IgD-negative memory B cell (primary cell): Measurements from ENCODE around the gene GAS6. TPM values are rescaled to one million over a fixed set of nuclear protein-coding genes. Genes with fewer than 3 reads are reported as not detected.
A peak's percentile ranks its signal among the peaks of the same experiment; 100 is the strongest.

Experiments used
- H3K27ac Mint-ChIP-seq, 3 donors: one replicate each; pipeline ENCODE4 v1.8.0; 2020 to 2022; ENCODE audit warnings: mild to moderate bottlenecking in 3 of 3, mixed read lengths in 3 of 3, moderate library complexity in 1 of 3
- H3K27me3 Mint-ChIP-seq: one replicate; pipeline ENCODE4 v1.8.0; 2021; ENCODE audit warnings: mixed read lengths
- H3K36me3 Mint-ChIP-seq: one replicate; pipeline ENCODE4 v1.8.0; 2020; ENCODE audit warnings: mild to moderate bottlenecking, mixed read lengths
- H3K4me1 Mint-ChIP-seq, 3 donors: one replicate each; pipeline ENCODE4 v1.8.0; 2020 to 2022; ENCODE audit warnings: mixed read lengths in 3 of 3, mild to moderate bottlenecking in 1 of 3
- H3K4me3 Mint-ChIP-seq, 4 donors: one replicate each; pipeline ENCODE4 v1.8.0; 2020 to 2022; ENCODE audit warnings: mild to moderate bottlenecking in 4 of 4, mixed read lengths in 4 of 4, moderate library complexity in 3 of 4
- H3K9me3 Mint-ChIP-seq, 3 donors: one replicate each; pipeline ENCODE4 v1.8.0; 2020 to 2021; ENCODE audit warnings: mixed read lengths in 3 of 3, mild to moderate bottlenecking in 1 of 3
- polyA plus RNA-seq: library from polyadenylated mRNA; unstranded; fragments of 300-500 nt; fragmentation: Illumina TruSeq; gene quantifications from one replicate; pipeline ENCODE4 v1.2.3, GENCODE V29; 2021

The GAS6 gene
- polyA plus RNA-seq, 1 donor from 2014 or later, result 0.60 TPM

DNA sequence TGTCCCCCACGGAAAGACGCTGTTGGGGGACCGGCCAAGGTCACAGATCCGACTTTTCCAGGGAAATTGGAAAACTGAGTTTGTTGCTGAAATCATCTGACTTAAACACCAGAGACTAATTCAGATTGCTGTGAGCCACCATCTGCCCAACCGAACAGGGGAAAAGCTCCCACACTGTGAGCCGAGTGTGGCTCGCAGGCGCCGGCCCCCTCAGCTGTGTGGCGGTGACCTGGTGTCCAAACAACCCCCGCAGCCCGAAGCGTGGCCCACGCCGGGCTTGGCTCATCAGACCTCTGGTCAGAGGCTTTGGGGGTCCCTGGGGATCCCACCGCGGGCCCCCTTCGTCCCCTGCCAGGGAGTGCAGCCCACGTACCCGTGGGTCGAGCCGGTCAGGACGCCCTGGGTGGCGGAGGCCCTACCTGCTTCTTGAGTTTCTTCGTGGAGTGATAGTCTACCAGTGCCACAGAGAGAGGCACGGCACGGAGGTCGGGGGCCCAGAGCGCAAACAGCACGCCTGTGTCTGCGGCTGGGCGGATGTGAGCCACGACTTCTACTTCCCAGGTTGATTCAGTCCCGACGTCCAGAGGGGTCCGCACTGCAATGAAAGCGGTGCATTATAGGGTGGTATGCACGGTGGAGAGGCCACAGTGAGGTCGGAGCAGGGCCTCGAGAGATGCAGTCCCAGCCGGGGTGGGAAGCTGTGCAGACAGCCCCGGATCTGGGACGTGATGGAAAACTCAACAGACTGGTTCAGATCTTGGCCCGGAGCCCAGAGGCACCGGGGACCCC lies 40.7 kb downstream of the GAS6 start:
- no peaks in the 10 kb centered on the region for H3K27me3 Mint-ChIP-seq
- no peak overlapping the region for H3K27ac Mint-ChIP-seq
- no peaks in the 10 kb centered on the region for H3K9me3 Mint-ChIP-seq
- no peak overlapping the region for H3K4me3 Mint-ChIP-seq
- H3K4me1 Mint-ChIP-seq, result peaks cover 0 to 2% (median 2%) of the 10 kb centered on the region in 3 donors
- H3K36me3 Mint-ChIP-seq, result peaks cover 2% of the 10 kb centered on the region

DNA sequence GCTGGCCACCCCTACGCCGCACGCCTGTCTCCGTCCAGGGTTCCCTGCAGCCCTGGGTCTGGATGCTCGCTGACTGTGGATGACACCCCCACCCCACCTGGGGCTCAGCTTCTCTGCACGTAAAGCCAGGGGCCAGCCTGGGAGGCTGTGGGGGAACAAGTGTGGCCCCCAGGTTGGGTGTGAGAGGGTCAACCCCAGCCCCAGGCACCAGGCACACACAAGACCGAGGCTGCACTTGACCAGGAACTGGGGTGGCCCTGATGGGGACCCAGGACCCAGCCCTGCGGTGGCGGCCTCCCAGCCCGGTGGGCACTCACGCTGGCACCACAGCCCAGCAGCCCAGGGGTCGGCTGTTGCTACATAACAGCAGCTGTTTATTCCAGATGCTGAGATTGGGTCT lies 41.6 kb downstream of the GAS6 start:
- Mint-ChIP-seq H3K27me3 (no peaks in the 10 kb centered on the region), H3K27ac (no peak overlapping the region), H3K36me3 (peaks cover 2% of the 10 kb centered on the region), H3K4me3 (no peak overlapping the region), H3K9me3 (peaks cover 0 to 1% (median 0%) of the 10 kb centered on the region in 3 donors), H3K4me1 (peaks cover 0 to 6% (median 4%) of the 10 kb centered on the region in 3 donors)

DNA sequence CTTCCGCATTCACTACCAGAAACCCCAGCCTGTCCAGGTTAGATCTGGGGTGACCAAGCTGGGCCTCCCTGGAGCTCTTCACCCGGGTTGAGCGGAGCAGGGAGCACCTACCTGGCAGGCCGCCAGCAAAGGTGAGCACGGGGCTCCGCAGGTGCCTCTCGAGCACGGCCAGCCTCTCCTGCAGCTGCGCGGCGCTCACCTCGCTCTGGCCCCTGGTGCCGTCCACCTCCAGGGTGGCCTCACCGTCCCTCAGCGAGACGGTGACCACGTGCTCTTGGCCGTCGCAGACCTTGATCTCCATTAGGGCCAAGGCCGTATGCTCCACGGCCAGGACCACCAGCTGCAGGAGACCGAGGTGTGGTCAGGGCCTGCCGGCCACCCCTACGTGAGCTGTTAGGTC lies 42.0 kb downstream of the GAS6 start:
- Mint-ChIP-seq H3K4me3 (no peak overlapping the region), H3K27ac (peak overlapping the region in 1 of 3 donors; percentile 42), H3K36me3 (peaks cover 2% of the 10 kb centered on the region), H3K4me1 (peaks cover 2 to 8% (median 6%) of the 10 kb centered on the region in 3 donors), H3K27me3 (peaks cover under 1% of the 10 kb centered on the region), H3K9me3 (peaks cover 0 to 1% (median 0%) of the 10 kb centered on the region in 3 donors)

DNA sequence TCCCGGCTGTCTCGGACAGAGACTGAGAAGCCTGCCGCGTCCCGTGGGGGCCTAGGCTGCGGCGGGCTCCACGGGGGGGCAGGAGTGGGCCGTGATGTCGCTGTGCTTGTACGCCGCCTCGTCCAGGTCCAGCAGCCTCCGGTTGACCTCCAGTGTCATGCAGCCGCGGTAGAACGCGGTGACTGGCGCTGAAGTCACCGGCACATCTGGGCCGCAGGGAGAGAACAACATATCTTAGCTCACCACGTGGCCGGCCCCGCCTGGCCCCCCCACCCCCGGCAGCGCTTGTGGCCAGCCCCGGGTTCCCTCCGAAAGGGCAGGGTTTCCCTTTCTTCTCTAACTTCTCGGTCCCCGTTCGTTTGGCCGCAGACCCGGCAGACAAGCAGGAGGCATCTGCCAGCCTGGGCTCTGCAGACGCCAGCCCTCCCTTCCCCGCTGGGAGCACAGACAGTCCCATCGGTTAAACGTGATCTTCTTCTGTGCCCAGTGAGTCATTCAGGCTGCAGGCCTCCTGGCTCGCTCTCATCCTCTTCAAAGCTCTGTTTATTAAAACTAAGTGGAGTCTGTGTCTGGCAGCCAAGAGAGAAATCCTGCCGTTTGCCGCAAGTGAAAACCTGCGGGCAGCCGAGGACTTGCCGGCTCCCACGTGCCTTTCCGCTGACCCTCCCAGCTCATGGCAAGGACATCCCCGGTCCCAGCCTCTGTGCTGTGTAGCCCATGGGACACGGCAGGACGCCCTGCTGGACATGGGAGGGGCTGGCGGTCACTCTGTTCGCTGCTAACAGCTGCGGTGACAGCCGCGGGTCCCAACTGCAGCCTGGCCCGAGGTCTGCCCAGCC lies 42.8 kb downstream of the GAS6 start:
- peaks cover 2% of the 10 kb centered on the region for H3K36me3 Mint-ChIP-seq
- H3K9me3 Mint-ChIP-seq, result peaks cover 0 to 1% (median 0%) of the 10 kb centered on the region in 3 donors
- peak overlapping the region in 2 of 3 donors; percentile 42 to 59 for H3K27ac Mint-ChIP-seq
- H3K4me1 Mint-ChIP-seq, result peaks cover 6 to 14% (median 13%) of the 10 kb centered on the region in 3 donors
- no peak overlapping the region for H3K4me3 Mint-ChIP-seq
- H3K27me3 Mint-ChIP-seq, result peaks cover 3% of the 10 kb centered on the region

DNA sequence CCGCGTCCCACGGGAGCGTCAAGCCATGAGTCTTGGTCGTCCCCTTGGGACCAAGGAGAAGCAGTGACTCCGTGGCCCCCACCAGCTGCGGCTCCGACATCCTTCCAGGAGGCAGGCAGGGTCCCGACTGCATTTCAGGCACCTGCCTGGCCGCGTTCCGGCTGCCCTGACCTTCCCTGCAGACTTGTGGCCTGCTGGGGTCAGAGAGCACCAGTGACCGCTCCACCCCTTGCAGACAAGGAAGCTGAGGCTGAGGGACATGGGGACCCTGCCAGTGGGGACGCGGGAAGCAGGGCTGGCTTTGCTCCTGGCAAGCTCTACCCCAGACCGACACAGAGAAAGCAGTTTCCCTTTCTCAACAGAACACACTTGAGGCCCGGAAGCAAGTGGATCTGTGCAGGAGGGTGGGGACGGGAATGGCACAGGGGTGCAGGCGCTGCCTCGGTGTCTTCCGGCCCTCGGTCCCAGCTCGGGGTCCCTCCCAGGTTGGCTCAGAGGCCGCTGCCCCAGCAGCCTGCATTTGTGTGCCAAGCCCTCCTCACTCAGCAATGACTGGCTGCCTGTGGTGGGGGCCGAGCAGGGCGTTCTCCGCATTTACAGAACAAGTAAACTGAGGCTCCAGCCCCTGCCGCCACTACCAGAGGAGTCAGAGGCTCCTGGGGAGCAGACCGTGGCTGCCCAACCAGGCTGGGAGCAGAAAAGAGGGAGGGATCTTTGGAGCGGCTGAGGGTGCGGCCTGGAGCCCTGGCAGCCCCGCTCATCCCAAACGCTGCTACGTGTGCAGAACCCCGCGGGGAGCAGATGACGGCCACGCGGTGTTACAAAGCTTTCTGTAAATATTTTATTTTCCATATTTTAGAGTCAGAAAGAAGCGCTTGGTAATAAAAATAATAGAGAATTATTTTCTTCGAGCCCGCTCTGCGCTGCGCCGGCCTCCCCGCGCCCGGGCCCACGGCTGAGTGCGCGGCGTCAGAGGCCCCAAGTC lies 43.9 kb downstream of the GAS6 start:
- Mint-ChIP-seq H3K4me1 (peaks cover 14 to 21% (median 20%) of the 10 kb centered on the region in 3 donors), H3K4me3 (no peak overlapping the region), H3K27ac (no peak overlapping the region), H3K36me3 (peaks cover 2% of the 10 kb centered on the region), H3K9me3 (peaks cover 0 to 1% (median 0%) of the 10 kb centered on the region in 3 donors), H3K27me3 (peaks cover 5% of the 10 kb centered on the region)

DNA sequence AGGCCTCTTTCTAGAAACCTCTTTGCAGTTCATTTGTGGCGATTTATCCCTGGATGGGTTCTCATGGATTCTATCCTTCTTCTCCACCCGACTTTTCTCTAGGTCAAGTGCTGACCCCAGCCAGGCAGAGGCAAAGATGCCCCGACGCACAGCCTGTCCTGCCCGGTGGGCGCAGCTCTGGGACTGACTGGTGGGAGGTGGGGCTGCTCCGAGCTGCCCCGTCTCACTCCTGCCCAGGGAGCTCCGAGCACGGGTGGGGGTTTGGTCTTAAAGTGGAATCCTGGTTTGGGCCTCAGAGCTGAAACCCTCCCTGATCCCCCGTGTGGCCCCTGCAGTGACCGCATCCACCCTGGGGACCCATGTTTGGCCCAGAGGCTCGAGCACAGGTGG lies 44.5 kb downstream of the GAS6 start:
- Mint-ChIP-seq H3K9me3 (peaks cover 0 to 1% (median 0%) of the 10 kb centered on the region in 3 donors), H3K27me3 (peaks cover 5% of the 10 kb centered on the region), H3K27ac (no peak overlapping the region), H3K4me1 (peaks cover 14 to 21% (median 20%) of the 10 kb centered on the region in 3 donors), H3K4me3 (no peak overlapping the region), H3K36me3 (peaks cover 2% of the 10 kb centered on the region)

DNA sequence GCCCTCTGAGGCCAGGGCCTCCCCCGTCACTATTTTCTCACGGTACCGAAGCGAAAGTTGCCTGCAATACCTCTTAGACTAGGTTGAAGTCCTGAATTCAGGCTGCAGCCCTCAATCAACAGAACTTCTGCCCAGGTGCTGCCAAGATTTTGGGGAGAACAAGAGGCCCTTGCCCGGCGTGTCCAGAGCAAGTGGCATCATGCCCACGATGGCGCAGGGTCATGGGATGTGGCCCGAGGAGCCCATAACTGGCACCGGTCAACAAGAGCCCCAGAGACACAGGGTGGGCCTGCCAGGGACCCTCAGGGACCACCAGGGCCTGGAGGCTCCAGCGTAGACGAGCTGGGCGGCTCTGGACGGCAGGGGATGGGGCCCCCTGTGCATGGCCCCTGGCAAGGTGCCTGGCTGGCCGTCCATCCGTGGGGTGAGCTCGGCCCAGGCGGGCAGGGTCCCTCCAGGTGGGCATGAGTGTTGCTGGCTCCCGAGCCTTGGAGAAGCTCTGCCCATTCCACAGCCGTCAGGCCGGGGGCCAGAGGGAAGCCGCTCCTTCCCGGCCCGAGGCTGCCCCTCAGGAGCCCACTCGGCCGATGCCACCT lies 45.1 kb downstream of the GAS6 start:
- Mint-ChIP-seq H3K36me3 (peaks cover 2% of the 10 kb centered on the region), H3K4me1 (peaks cover 14 to 21% (median 20%) of the 10 kb centered on the region in 3 donors), H3K27ac (peak overlapping the region in 2 of 3 donors; percentile 42 to 69), H3K9me3 (peaks cover 0 to 1% (median 0%) of the 10 kb centered on the region in 3 donors), H3K27me3 (peaks cover 5% of the 10 kb centered on the region), H3K4me3 (peak overlapping the region in 1 of 4 donors; percentile 14)

DNA sequence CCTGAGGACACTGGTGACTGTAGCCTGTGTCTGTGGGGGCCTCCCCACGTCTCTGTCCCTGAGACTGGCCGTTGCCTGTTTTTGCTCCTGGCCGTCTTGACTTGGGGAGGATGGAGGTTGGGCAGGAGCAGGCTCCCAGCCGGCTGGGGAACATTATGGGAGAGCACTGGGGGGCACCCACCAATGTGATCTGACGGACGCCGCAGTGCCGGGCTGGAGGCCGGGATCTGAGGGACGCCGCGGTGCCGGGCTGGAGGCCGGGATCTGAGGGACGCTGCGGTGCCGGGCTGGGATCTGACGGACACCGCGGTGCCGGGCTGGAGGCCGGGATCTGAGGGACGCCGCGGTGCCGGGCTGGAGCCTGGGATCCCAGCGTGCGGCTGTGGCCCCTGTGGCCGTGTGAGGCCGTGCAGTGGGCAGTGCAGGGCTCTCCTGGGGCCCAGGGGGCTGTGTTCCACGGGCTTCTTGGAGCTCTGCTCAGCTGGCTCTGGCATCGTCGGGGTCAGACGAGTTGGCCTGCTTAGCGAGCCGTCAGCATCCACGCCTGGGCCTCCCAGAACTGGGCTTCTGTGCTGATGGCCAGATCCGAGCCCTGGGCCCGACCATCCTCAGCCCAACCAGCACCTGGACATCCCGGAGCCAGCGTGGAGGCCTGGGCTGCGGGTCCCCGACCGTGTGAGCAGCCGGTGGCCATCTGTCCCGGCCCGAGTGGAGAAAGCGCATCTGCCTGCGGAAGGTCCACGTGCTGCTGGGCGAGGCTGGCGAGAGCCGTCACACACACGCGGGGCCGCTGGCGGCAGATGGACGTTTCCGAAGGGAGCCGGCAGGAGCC lies 45.8 kb downstream of the GAS6 start:
- H3K36me3 Mint-ChIP-seq, result peaks cover 2% of the 10 kb centered on the region
- peaks cover 14 to 20% (median 19%) of the 10 kb centered on the region in 3 donors for H3K4me1 Mint-ChIP-seq
- H3K27me3 Mint-ChIP-seq, result peaks cover 5% of the 10 kb centered on the region
- H3K4me3 Mint-ChIP-seq, result peak overlapping the region in 3 of 4 donors; percentile 14 to 24 (median 23)
- H3K27ac Mint-ChIP-seq, result peak overlapping the region in 2 of 3 donors; percentile 42 to 90
- peaks cover 0 to 1% (median 0%) of the 10 kb centered on the region in 3 donors for H3K9me3 Mint-ChIP-seq

DNA sequence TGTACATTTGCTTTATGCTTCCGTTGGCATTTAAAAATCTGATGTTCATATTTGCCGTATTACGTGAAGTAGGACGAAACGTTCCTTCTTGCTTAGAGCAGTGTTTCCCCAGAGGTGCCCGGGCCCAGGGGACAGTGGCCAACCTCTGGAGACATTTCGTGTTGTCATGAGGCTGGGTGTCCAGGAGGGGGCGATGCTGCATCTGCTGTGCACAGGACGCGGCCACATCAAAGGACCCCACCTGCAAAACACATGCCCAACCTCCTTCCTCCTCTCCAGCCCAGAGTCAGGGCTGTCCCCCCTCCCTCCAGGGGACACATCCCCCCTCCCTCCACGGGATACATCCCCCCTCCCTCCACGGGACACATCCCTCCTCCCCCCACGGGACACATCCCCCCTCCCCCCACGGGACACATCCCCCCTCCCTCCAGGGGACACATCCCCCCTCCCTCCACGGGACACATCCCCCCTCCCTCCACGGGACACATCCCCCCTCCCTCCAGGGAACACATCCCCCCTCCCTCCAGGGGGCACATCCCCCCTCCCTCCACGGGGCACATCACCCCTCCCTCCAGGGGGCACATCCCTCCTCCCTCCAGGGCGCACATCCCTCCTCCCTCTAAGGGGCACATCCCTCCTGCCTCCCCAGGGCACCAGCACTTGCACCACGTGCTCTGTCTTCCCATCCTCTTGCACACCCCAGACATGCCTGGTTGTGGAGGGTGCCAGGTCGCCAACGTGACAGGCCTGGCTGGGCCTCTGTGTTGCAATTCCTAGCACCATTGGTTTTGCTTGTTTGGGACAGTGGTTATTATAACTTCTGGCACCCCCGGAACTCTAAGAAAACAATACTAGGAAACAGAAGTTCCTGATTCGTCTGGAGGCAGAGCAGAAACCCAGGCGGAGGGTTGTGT lies 46.7 kb downstream of the GAS6 start:
- H3K9me3 Mint-ChIP-seq, result peaks cover 0 to 1% (median 0%) of the 10 kb centered on the region in 3 donors
- H3K27ac Mint-ChIP-seq, result peak overlapping the region; percentile 78 to 90 (median 86)
- H3K4me1 Mint-ChIP-seq, result peaks cover 14 to 20% (median 19%) of the 10 kb centered on the region in 3 donors
- H3K4me3 Mint-ChIP-seq, result peak overlapping the region; percentile 96 to 100 (median 99)
- peaks cover 2% of the 10 kb centered on the region for H3K36me3 Mint-ChIP-seq
- H3K27me3 Mint-ChIP-seq, result peaks cover 5% of the 10 kb centered on the region

DNA sequence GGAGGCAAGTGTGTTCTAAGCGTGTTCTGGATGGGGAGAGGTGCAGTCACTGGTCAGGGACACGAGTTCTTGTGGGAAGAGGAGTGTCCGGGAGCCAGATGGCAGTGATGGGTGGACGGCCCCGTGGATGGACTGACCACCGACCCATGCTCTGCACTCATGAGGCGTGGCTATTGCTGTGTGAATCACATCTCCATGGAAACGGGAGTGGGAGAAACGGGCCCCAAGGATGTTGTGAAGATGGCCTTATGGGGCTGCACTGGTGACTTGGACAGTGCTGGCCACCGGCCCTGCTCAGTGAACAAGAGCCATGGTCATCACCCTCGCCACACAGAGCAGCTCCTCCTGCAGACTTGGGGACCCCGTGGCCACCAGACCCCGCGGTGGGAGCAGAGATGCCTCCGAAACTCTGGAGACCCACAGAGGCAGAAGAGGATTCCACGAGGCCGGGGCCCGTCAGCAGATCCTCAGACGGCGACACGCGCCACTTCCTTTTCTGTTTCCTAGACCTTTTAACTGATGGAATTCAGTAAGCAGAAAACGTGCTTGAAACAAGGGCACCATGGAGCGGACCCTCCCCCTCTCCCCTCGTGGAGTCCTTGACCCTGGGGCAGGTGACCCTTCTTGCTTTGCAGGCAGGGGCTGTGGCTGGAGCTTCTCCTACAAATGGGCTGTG lies 47.5 kb downstream of the GAS6 start:
- H3K27ac Mint-ChIP-seq, result peak overlapping the region; percentile 80 to 96 (median 86)
- H3K27me3 Mint-ChIP-seq, result peaks cover 5% of the 10 kb centered on the region
- H3K4me3 Mint-ChIP-seq, result peak overlapping the region; percentile 96 to 100 (median 99)
- H3K4me1 Mint-ChIP-seq, result peaks cover 14 to 20% (median 19%) of the 10 kb centered on the region in 3 donors
- H3K36me3 Mint-ChIP-seq, result peaks cover 2% of the 10 kb centered on the region
- H3K9me3 Mint-ChIP-seq, result peaks cover 0 to 1% (median 0%) of the 10 kb centered on the region in 3 donors

DNA sequence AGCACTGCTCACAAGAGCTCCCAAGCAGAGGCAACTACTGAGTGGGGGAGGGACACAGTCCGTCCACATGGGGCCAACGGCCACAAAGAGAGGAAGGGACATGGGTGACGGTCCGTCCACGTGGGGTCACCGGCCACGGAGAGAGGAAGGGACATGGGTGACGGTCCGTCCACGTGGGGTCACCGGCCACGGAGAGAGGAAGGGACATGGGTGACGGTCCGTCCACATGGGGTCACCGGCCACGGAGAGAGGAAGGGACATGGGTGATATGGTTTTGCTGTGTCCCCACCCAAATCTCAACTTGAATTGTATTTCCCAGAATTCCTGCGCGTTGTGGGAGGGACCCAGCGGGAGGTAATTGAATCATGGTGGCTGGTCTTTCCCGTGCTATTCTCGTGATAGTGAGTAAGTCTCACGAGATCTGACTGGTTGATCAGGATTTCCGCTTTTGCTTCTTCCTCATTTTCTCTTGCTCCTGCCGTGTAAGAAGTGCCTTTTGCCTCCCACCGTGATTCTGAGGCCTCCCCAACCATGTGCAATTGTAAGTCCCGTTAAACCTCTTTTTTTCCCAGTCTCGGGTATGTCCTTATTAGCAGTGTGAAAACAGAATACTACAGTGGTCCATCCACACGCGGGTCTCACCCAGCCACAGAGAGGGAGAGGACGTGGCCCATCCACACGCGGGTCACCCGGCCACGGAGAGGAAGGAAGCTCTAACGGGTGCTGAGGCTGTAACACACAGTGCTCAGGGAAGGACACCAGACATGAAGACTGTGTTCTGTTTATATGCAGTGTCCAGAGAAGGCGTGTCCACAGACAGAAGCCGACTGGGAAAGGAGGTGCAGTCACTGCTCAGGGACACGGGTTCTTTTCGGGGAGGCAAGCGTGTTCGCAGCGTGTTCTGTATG lies 48.5 kb downstream of the GAS6 start:
- H3K36me3 Mint-ChIP-seq, result no peaks in the 10 kb centered on the region
- H3K27me3 Mint-ChIP-seq, result peaks cover 5% of the 10 kb centered on the region
- H3K27ac Mint-ChIP-seq, result peak overlapping the region; percentile 79 to 96 (median 92)
- peaks cover 0 to 1% (median 0%) of the 10 kb centered on the region in 3 donors for H3K9me3 Mint-ChIP-seq
- H3K4me1 Mint-ChIP-seq, result peaks cover 14 to 20% (median 19%) of the 10 kb centered on the region in 3 donors
- peak overlapping the region; percentile 96 to 100 (median 99) for H3K4me3 Mint-ChIP-seq
